Measurements from ENCODE around the gene SPSB3.

Gene SPSB3

GRCh38 chr16:1775846-1776671 is 6.3 kb downstream of the SPSB3 start:
- DNase-seq (ENCODE audit: low read depth in 1 of 2, low spot score in 1 of 2), result no peak

DNA sequence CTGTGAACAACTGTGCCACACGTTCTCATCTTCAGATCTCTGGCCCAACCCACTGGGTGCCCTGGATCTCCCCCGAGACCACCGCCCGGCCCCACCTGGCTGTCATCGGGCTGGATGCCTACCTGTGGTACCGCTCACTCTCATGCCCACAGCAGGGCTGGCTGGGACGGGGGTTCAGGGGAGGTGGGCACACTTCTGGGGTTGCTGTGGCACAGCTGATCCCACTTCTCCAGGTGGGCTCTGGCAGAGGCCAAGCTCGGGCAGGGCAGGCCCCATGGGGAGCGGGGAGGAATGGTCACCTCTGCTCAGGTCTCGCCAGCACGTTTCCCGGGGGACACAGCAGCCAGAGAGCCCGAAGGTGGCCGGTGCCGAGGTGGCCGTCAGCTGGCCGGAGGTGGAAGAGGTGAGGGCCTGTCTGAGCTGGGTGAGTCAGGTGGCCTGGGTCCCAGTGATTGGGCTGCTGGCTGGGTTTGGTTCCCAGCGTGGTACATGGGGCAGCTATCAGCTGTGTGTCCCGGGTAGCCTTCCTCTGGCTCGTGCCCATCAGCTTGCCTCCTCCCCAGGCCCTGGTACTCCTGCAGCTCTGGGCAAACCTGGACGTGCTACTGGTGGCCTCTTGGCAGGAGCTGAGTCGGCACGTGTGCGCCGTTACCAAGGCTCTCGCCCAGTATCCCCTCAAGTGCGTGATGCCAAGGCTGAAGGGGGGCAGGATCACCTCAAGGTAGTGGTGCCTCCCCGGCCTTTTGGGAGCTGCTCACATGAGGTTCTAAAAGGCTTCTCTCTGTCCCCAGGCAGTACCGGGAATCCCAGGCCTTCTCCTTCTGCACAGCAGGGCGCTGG is 7.1 kb downstream of the SPSB3 start:
- no peak for DNase-seq (ENCODE audit: low read depth in 1 of 2, low spot score in 1 of 2)

DNA sequence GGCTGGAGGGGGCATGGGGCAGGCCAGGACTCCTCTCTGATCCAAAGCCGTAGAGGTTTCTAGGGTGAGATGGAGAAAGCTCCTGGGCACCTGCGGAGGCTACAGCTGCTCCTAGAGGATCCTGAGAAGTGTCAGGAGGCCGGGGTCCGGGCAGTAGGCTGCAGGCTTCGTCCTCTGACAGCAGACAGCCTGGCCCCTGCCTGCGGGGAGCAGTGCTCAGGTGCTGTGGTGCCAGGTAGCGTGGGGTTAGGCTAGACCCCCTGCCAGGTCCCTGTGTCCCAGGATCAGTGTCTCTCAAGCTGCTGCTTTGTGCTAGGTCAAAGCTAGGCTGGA is 8.0 kb downstream of the SPSB3 start:
- no peak for DNase-seq (ENCODE audit: low read depth in 1 of 2, low spot score in 1 of 2)

DNA sequence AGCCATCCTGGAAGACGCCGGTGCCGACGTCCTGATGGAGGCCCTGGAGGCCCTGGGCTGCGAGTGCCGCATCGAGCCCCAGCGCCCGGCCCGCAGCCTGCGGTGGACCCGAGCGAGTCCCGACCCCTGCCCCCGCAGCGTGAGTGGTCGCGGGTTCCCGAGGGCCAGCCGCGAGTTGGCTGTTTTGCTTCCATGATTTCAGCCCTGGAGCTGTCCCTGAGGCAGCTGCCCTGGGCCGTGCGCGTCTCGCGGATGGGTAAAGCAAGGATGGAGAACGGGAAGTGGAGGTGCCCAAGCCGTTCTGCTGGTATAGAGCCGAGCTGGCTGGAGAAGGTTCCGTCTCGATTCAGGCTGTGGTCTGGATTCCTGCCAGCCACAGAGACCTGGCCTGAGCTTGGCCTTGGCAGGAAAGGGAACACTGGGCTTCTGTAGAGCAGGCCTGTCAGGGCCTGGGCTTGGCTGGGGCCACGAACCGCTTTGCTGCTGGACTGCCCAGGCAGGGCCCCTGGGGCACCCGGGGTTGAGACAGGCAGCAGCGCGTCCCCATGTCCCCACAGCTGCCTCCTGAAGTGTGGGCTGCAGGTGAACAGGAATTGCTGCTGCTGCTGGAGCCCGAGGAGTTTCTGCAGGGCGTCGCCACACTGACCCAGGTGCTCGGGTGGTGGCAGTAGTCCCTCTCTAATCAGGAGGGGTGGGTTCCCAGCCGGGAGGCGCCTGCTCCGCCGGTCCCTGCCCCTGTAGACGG is 8.5 kb downstream of the SPSB3 start:
- DNase-seq (ENCODE audit: low read depth in 1 of 2, low spot score in 1 of 2), result no peak

GRCh38 chr16:1772908-1773702 is 9.3 kb downstream of the SPSB3 start, which contains the start of gene MRPS34:
MRPS34 (minus strand) TSS chr16:1773134; CDS start chr16:1773119, 15 bp downstream.
- DNase-seq (ENCODE audit: low read depth in 1 of 2, low spot score in 1 of 2), result peak; percentile 74 to 78

- DNase-seq (ENCODE audit: low read depth in 1 of 2, low spot score in 1 of 2), result no peak
These were observed 9.9 kb downstream of the SPSB3 start, which contains the start of gene EME2 for GRCh38 chr16:1772362-1772907. EME2 (plus strand) TSS chr16:1772810; CDS start chr16:1773228, 418 bp downstream.

DNA sequence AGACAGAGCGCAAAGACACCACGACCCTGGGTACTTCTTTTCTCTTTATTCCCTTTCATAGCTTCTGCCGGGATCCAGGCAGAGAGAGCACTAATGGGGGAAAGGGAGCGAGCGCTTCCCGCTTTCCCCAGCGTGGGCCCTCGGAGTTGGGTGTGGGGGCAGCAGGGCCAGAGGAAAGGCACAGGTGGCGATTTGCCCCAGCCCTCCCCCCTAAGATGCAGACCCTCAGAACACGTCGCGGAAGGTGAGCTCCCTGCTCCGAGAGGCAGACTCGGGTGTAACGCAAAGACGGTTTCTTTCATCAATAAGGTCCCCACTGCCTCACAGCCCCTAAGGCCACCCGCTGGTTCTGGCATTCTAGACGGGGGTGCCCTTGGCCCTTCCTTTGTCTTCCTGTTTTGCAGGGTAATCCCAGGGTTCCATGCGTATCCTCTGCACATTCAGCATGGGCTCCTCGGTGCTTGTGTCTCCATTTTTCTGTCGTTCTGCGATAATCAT is 10.5 kb downstream of the SPSB3 start:
- DNase-seq (ENCODE audit: low read depth in 1 of 2, low spot score in 1 of 2), result no peak

- DNase-seq (ENCODE audit: low read depth in 1 of 2, low spot score in 1 of 2), result peak; percentile 62 to 70
These were observed 11.0 kb downstream of the SPSB3 start, which contains the start of gene NME3 for GRCh38 chr16:1771188-1771863. NME3 (minus strand) TSS chr16:1771543; CDS start chr16:1771534, 9 bp downstream.

DNA sequence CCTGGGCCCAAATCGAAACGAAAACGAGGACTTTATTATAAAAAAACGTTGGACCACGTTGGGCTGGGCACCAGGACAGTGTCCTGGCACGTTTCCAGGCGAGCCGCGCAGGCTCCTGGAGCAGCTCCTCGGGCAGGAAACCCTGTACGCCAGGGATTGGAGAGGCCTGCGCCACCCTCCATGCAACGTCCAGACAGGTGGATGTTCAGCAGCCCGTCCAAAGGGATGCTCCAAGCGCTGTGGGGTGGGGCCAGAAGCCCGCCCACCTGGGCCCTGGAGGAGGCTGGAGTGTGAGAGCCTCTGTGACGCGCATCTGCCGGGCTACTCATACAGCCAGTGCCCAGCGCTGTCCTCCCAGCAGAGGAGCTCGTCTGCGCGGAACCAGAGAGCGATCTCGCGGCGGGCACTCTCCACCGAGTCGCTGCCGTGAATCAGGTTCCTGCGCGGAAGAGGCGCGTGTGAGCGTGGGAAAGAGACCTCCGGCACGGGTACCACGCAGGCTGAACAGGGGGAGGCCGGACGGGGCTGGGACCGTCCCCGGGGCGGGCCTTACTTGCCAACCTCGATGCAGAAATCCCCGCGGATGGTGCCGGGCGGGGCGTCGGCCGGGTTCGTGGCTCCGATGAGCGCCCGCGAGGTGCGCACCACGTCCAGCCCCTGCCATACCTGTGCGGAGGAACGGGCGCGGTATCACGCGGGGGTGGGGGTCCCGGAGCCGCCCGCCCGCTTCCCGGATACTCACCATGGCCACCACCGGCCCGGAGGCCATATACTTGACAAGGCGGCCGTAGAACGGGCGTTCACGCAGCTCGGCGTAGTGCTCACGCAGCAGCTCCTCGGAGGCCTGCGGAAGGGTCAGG is 11.8 kb downstream of the SPSB3 start:
- DNase-seq (ENCODE audit: low read depth in 1 of 2, low spot score in 1 of 2), result no peak

- no peak for DNase-seq (ENCODE audit: low read depth in 1 of 2, low spot score in 1 of 2)
These were observed 12.7 kb downstream of the SPSB3 start for GRCh38 chr16:1769402-1770300.

DNA sequence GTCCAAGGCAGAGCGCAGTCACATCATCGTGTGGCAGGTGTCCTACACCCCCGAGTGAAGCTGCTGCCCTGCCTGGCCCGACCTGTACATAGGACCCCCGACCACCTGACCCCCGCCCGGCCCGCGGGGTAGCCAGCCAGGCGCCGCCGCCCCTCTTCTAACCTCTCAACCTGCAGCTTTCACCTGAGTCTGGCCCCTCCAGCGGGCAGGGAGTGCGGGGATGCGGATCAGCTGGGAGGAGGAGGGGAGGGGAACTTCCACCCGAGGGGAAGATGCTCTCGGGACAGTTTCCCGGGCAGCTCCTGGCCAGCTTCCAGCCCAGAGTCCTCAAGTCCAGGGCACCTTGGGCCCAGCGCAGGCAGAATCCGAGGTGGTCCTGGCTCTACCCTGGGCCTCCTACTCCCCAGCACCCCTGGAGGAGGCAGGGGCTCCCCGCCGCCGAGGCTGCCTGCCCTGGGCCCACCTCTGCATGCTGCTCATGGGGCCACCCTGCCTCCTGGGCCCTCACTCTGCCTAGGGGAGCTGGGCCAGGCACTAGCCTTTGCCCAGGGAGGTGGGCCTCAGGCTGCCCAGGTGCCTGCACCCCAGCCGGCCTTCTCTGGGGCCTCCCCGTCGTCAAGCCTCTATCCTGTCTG is 13.5 kb downstream of the SPSB3 start:
- no peak for DNase-seq (ENCODE audit: low read depth in 1 of 2, low spot score in 1 of 2)

DNA sequence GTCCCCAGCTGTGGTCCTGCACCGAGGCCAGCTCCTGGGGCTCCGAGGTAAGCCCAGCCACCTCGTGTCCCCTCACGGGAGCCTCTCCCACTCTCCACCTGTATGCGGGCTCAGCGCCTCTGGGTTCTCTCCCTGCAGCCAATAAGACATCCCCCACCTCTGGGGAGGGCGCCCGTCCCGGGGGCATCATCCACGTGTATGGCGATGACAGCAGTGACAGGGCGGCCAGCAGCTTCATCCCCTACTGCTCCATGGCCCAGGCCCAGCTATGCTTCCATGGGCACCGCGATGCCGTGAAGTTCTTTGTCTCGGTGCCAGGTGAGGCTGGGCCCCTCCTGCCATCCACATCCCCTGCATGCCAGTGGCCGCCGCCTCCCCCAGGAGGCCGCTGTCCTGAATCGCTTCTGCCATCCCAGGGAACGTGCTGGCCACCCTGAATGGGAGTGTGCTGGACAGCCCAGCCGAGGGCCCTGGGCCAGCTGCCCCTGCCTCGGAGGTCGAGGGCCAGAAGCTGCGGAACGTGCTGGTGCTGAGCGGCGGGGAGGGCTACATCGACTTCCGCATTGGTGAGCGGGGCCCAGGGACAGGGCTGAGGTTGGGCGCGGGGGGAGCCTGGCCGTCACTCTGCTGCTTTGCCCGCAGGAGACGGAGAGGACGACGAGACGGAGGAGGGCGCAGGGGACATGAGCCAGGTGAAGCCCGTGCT is 14.2 kb downstream of the SPSB3 start:
- no peak for DNase-seq (ENCODE audit: low read depth in 1 of 2, low spot score in 1 of 2)

GRCh38 chr16:1767116-1767994 is 15.0 kb downstream of the SPSB3 start:
- no peak for DNase-seq (ENCODE audit: low read depth in 1 of 2, low spot score in 1 of 2)

DNA sequence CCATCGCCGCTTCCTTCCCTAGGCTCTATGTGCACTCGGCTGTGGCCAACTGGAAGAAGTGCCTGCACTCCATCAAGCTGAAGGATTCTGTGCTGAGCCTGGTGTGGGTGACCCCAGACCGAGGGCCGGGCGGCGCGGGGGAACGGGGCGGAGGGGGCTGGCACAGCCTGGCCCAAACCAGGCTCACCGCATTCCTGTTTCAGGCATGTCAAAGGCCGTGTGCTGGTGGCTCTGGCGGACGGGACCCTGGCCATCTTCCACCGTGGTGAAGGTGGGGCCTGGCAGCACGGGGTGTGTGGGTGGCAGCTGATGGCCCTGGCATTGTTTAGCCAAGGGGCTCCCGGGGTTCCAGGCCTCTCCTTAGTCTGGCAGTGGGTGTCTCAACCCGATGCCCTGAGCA is 15.7 kb downstream of the SPSB3 start:
- DNase-seq (ENCODE audit: low read depth in 1 of 2, low spot score in 1 of 2), result no peak

DNA sequence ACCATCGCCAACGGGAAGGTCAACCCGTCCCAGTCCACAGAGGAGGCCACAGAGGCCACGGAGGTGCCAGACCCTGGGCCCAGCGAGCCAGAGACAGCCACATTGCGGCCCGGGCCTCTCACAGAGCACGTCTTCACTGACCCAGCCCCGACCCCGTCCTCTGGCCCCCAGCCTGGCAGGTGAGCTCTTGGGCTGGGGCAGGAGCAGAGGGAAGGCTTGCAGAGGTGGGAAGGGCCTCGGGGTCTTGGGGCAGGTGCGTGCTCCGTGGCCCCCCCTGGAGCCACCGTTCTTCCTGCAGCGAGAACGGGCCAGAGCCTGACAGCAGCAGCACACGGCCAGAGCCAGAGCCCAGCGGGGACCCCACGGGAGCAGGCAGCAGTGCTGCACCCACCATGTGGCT is 16.1 kb downstream of the SPSB3 start:
- DNase-seq (ENCODE audit: low read depth in 1 of 2, low spot score in 1 of 2), result no peak

Data from activated CD4-positive, alpha-beta T cell treated with anti-CD3 and anti-CD28 coated beads, Interleukin-2, amount 50 U/mL, for 24 hours (primary cell).